BJ (cell line): ENCODE results near the gene ATAD3C. TPM values are rescaled to one million over a fixed set of nuclear protein-coding genes. Genes with fewer than 3 reads are reported as not detected.
"Not testable (repeated sequence)": the region's sequence is repeated elsewhere in the genome, so short reads cannot be mapped to it uniquely, and the experiment has no call there.

Experiments
- CTCF ChIA-PET: fragments of 350-600 bp; formaldehyde crosslinking; extraction: SDS; loops from one replicate; lab custom pipeline; 2021; ENCODE audit warnings: antibody characterized with exemption, inconsistent platforms; lab: Yijun Ruan, JAX
- POLR2A ChIA-PET: fragments of 300-600 bp; sonication (Branson Sonifier 250); formaldehyde crosslinking; extraction: SDS; loops from one replicate; lab custom pipeline; 2021; ENCODE audit warnings: antibody characterized with exemption; lab: Charles Lee
- DNase-seq: peaks from one replicate; pipeline ENCODE4 v3.0.0-alpha.2; 2011; ENCODE audit warnings: low read depth
- H3K27me3 ChIP-seq: 2 replicates; pipeline ENCODE4 v1.6.0; 2011; ENCODE audit warnings: low read length; ENCODE audit not compliant: control insufficient read depth, insufficient read depth
- H3K36me3 ChIP-seq: 2 replicates; pipeline ENCODE4 v1.5.1; 2011; ENCODE audit warnings: low read length; ENCODE audit not compliant: control insufficient read depth, insufficient read depth
- H3K4me3 ChIP-seq: 2 replicates; pipeline ENCODE4 v1.5.1; 2011; ENCODE audit warnings: low read depth, mild to moderate bottlenecking, control low read depth, low read length
- CTCF ChIP-seq: IDR thresholded peaks from 2 replicates; pipeline ENCODE4 v1.5.1; 2011; ENCODE audit warnings: low read depth, mild to moderate bottlenecking, control low read depth, inconsistent platforms, low read length, moderate library complexity; ENCODE audit not compliant: insufficient read depth
- polyA plus RNA-seq: library from polyadenylated mRNA; depleted of rRNA; stranded (reverse); fragments of >200 nt; gene quantifications from 2 replicates; pipeline ENCODE4 v1.2.3, GENCODE V29; 2011

ATAD3C gene
- polyA plus RNA-seq, 1 experiment, result 0.06 TPM

- no peaks in the 10 kb centered on the region; the same call in 1 of the 2 replicates for H3K36me3 ChIP-seq
- H3K27me3 ChIP-seq, result no peaks in the 10 kb centered on the region
- TF ChIP-seq CTCF, result no peak
- no peak for DNase-seq
- ChIA-PET CTCF (no interaction called here), POLR2A (no interaction called here)
- peak overlapping the region; percentile 86 for H3K4me3 ChIP-seq
These were observed 21.3 kb downstream of the ATAD3C start for GRCh38 chr1:1470626-1471388.

DNA sequence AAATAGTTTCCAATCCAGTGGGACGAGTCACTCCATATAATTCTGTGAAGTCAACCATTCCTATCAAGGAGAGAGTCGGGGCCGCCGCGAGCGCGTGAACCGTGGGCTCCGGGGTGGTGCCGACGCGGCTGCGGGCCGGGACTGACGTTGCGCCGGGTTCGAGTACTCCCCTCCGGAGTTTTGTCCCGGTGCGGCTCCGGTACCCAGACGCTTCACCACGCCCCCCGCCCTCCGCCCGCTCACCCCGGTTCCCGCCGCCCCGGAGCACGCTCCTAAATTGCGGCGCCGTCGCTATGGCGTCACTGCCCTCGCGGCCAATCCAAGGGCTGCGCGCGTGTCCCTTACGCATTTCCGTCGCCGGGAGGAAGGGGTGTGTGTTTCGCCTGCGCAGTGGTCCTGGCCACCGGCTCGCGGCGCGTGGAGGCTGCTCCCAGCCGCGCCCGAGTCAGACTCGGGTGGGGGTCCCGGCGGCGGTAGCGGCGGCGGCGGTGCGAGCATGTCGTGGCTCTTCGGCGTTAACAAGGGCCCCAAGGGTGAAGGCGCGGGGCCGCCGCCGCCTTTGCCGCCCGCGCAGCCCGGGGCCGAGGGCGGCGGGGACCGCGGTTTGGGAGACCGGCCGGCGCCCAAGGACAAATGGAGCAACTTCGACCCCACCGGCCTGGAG is 22.0 kb downstream of the ATAD3C start, which contains the start of gene ATAD3B:
ATAD3B (plus strand) TSS at position 377 of the 664 bp plus-strand sequence; CDS start at position 497, 120 bp downstream.
- peak; percentile 47 for DNase-seq
- H3K4me3 ChIP-seq, result peak within 1 kb of the TSS; percentile 86
- POLR2A ChIA-PET, result no interaction called here
- no peak for TF ChIP-seq CTCF
- H3K36me3 ChIP-seq, result no peaks in the 10 kb centered on the region; the same call in 1 of the 2 replicates
- H3K27me3 ChIP-seq, result no peaks in the 10 kb centered on the region
- CTCF ChIA-PET, result no interaction called here

GRCh38 chr1:1472053-1472876 is 22.8 kb downstream of the ATAD3C start:
- POLR2A ChIA-PET, CTCF ChIA-PET, DNase-seq, H3K36me3 ChIP-seq, H3K27me3 ChIP-seq: not testable (repeated sequence)
- H3K4me3 ChIP-seq, result peak overlapping the region; percentile 86

- DNase-seq, POLR2A ChIA-PET, H3K27me3 ChIP-seq, H3K4me3 ChIP-seq: not testable (repeated sequence)
- H3K36me3 ChIP-seq, result peaks cover 17% of the 10 kb centered on the region
- CTCF ChIA-PET, result interaction anchor here (1.0 kb wide), 1 partner anchor 413 kb away, joined by 3 read pairs; no protein-coding TSS in a partner anchor
These were observed 26.5 kb downstream of the ATAD3C start for GRCh38 chr1:1476011-1476410.

- Histone ChIP-seq H3K27me3 (no peaks in the 10 kb centered on the region), H3K36me3 (peaks cover 19% of the 10 kb centered on the region), H3K4me3 (no peak overlapping the region)
- no peak for TF ChIP-seq CTCF
- no peak for DNase-seq
- POLR2A ChIA-PET, result no interaction called here
- CTCF ChIA-PET, result interaction anchor here (1.0 kb wide), 1 partner anchor 414 kb away, joined by 3 read pairs; no protein-coding TSS in a partner anchor
These were observed 27.7 kb downstream of the ATAD3C start for GRCh38 chr1:1477206-1477605.
